T47D (cell line): Measurements from ENCODE around the gene AAK1.

Experiments used
- DNase-seq, 2 experiments: peaks; one replicate each; pipeline versions ENCODE4 v3.0.0 to v3.0.0-alpha.2; 2011 to 2012; ENCODE audit warnings: low read depth in 1 of 2, low spot score in 1 of 2
- JUND ChIP-seq: IDR thresholded peaks from 2 replicates; pipeline ENCODE4 v1.6.1; 2012; ENCODE audit warnings: low read depth
- in situ Hi-C: cut with HindIII; loops from 2 replicates; pipeline ENCODE4 v1.10.0; 2016; ENCODE audit warnings: low sequenced_read_pairs, low pct_unique_long_range_greater_than_20kb

The AAK1 gene

DNA sequence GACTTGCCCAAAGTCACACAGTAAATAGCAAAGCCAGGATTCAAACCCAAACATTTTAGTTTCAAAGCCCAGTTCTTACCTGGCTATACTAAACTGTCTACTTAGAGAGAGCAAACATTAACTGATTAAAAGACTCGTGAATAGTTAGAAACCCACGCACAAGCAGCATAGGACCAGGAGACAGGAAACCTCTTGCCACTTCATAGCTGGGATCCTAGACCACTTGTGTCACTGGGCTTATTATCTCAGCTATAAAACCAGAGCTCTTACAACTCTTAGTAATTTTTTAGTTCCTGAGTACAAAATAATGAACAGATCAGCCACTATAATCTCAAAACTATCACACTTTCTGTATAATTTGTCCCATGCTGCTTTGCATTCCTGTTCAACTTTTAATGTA, 2.4 kb upstream of the AAK1 start:
- no peak for TF ChIP-seq JUND
- in situ Hi-C loops: no loop called here
- DNase-seq: no peak

DNA sequence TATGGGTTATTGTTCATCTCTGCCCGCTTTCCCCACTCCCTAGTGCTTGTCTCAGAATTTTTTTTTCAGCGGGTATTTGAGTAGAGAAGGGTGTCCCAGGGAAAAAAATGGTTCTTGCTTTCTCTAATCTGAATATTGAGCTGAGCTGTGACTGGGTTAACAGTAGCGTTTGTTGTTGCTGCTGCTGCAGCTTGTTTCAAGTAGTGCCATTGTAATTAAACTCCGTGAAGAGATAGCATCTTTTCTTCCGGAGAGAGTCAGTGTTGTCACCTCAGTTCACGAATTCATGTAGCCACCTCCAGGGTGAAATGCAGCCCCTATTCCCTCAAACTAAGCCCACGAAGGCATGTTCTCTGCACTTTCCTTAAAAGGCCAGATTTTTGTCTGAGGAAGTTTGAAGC, 1.5 kb upstream of the AAK1 start:
- in situ Hi-C loops: no loop called here
- no peak for TF ChIP-seq JUND
- no peak for DNase-seq

DNA sequence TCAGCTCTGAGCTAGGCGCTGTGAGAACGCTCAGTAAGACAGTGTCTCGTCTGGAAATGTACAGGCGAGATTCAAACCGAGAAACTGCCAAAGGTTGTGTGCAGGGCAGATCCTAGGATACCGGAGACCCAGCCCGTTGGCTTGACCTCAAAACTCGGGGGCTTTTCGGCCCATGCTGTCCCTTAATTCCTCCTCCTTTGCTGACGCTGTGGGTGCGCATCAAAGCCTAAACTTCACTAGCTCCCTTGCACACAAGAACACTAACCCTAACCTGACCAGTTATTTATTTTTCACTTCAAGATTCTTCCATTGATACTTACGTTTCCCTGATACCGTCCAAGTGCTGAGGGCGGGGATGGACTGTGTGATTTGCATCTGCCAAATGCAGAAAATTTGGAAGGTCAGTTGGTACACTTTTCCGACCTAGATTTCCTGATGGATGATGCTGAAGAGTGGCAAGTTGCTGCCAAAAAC, 1.0 kb upstream of the AAK1 start:
- in situ Hi-C loops: no loop called here
- no peak for DNase-seq
- no peak for TF ChIP-seq JUND

DNA sequence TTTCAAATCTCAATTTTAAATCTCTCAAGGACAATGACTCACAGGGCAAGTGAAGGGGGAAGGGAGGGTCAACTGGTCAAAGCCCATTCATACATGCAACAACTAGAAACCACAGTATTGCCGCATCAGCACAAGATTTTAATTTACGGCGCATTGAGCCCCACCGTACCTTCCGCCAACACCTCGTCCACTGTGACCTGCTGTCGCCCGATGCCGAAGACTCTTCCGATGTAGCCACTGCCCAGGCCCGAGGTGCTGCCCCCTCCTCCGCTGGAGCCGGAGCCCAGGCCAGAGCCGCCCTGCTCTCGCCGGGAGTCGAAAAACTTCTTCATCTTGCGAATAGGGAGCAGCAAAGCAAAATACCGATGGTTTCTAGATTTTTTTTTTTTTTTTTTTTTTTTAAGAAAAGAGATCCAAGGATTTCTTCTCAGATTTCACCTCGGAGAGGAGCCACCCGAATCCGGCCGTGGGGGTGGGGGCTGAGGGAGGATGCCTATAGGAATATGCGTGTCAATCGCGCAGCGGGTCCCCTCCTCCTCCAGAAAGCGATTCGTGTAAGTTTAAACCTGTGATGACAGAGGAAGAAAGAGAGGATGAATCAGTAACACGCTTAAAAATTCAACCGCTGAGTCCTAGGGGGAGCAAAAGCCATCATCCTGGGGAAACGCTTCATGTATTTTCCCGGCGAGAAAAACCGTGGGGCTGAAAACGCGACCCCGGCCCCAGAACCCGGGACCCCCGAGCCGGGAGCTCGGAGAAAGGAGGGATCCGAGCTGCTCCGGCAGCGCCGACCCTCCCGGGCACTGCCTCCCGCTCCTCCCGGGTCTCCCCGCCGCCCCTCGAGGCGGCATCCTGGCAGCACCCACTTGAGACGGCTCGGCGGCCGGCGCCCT, 584 bp downstream of the AAK1 start:
- peak in 1 of 2 experiments; percentile 26 for DNase-seq
- no peak for TF ChIP-seq JUND
- in situ Hi-C loops: no loop called here

DNA sequence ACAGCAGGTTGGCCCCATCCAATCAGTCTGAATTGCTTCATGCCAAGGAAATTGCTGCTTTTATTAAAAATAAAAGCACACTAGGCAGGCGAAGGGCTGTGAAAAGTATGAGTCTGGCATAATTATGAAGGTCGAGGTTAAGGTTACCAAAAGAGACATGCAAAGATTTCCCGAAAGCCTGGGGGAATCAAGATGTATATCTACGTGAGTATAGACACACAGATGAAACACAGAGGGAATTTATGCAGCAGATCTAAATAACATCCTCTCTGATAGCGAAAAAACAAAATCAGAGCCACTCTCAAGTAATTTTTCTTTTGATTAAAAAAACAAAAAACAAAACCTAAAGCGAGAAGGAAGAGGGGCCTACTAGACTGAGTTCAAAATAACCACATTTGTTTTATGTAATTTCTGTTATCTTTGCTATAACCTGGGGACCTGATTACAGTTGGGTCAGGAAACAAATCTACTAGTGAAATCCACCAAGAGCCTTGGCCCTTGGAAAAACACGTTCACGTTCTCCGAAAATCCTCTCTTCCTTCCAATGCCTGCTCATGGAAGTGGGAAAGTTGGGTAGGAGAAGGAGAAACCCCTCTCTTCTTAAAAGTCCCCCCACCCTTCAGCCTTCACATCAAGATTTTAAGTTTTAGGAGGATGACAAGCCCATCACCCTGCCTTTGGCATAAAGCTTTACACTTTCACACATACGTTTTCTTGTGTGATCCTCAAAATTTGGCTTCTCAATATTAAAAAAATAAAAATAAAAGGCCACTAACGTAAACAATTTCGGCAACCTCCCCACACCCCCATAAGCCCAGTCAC, 1.4 kb downstream of the AAK1 start:
- TF ChIP-seq JUND: no peak
- no peak for DNase-seq
- in situ Hi-C loops: no loop called here

DNA sequence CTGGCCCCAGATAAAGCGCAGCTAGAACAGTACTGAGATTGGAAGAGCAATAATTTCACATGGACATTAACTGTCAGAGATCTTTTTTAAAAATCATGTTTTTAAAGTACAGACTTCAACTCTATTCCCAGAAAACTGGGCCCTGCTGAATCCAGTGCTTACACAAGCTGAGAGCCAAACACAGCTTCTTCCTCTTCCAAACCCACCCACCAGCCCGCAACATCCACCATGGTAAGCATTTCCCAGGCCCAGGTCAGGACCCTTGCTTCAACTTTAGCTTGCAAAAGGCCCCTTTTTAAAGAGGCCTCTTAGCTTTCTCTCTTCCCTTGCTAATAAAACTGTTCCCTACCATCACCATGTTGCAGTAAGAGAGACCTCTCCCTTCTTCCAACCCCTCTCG, 2.1 kb downstream of the AAK1 start:
- DNase-seq: no peak
- no peak for TF ChIP-seq JUND
- in situ Hi-C loops: no loop called here

DNA sequence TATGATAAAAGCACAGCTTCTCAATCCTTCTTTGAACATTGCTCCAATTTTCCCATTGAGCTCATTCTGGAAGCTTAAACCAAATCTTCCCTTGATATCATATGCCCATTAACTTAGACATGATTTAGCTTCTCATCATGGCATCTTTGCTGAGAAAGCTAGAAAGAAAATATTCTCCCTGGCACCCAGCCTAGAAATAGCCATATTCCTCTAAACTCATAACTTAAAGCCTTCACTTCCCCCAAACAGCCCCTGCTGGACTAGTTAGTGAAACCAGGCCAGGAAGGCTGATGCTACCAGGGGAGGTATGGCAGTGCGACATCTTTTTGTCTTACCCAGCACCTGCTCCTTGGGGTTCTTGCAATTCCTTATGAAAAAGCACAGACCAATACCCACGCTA, 4.3 kb downstream of the AAK1 start:
- TF ChIP-seq JUND: no peak
- no peak for DNase-seq
- in situ Hi-C loops: no loop called here

DNA sequence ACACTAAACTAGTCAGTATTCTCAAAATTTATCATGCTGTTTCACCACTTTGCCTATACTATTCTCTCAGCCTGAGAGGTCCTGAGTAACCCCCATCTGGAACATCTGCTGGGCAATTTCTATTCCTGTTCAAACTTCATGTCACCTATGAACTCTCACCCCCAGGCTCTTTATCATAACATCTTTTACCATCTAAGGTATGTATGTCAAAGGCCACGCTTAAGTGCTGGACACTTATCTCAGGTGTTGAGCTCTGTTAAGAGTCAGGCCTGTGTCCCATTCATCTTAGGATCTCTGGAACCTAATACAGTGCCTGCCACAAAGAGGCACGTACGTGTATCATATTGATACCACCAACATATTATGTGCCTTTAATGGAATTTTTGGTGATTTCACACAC, 4.9 kb downstream of the AAK1 start:
- no peak for TF ChIP-seq JUND
- in situ Hi-C loops: no loop called here
- DNase-seq: no peak

DNA sequence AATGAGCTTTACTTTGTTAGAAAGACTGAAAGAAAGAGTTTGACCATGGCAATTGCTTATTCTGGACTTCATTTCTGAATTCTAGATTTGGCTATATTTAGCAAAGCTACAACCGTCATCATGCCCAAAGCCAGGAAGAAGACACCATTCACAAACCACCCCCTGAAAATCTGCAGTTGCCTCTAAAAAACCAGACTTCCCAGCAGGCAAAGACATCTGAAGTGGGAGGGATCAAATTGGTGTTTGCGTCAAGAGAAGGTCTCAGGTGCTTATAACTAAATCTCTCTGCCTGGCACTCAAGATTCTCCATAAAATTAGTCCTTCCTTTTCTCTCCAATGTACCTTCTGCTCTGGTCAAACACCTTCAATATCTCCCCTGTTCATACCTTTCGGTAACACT, 5.6 kb downstream of the AAK1 start:
- DNase-seq: no peak
- in situ Hi-C loops: no loop called here
- TF ChIP-seq JUND: no peak

DNA sequence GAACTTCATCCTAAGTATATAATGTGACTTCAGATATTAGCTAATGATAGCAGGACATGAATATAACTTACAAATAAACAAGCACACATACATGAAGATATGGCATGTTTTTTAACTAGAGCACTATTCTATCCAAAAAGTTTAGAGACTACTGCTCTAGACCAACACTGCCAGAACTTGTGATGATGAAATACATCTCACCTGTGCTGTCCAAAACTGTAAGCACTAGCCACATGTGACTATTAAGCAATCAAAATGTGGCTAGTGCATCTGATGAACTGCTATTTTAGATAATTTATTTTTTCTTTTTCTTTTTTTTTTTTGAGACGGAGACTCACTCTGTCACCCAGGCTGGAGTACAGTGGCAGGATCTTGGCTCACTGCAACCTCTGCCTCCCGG, 7.1 kb downstream of the AAK1 start:
- no peak for TF ChIP-seq JUND
- no peak for DNase-seq
- in situ Hi-C loops: no loop called here

DNA sequence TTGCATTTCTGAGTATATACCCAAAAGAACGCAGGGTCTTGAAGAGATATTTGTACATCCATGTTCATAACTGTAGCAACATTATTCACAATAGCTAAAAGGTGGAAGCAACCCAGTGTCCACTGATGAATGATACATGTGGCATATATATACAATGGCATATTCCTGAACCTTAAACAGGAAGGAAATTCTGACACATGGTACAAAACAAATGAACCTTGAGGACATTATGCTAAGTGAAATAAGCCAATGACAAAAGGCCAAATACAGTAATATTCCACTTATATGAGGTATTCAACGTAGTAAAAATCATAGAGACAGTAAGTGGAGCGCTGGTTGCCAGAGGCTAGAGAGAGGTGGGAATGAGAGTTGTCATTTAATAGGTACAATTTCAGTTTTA, 8.1 kb downstream of the AAK1 start:
- no peak for DNase-seq
- in situ Hi-C loops: no loop called here
- no peak for TF ChIP-seq JUND

DNA sequence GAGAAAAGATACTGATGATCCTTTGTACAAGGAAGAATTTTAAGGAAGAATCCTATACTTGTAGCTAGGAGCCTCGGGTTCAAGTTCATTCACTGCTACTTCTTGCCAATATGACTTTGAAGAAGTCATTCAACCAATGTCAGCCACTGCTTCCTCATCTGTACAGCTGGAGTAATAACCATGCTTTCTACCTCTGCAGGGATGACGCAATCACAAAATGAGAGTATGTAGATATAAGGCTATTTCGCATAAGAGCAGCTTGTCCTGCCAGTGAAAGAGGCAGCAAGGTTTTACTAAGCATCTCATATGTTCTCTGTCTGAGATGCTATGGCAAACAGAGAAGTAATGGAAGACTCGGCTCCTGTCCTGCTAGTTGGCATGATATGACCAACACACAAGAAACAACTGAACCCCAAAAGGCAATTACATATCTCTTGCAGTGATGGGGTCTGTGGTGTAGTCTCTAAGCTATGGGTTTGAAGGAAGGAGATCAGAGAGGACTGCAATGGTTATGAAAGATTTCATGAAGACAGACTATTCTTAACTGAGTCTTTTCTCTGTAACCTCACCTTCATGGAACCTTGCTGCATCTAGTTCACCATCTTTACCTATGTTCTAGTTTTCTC, 9.2 kb downstream of the AAK1 start:
- in situ Hi-C loops: no loop called here
- DNase-seq: no peak
- TF ChIP-seq JUND: no peak

DNA sequence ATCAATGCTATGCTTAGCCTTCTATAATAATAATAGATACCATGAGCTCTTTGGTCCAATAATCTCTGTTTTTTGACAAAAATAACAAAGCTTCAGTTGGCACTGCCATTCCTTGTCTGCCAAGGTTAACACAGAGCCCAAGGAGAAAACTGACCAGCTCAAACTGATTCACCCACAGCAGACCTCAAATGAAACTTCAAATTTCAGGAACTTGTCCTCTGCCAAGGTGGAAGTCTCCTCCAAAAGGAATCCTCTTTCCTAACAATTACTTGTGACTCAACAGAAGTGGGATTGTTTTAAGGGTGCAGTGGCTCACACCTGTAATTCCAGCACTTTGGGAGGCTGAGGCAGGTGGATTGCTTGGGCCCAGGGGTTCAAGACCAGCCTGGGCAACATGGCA, 12.1 kb downstream of the AAK1 start:
- TF ChIP-seq JUND: no peak
- in situ Hi-C loops: no loop called here
- no peak for DNase-seq
